ENCODE measurements around the gene DIPK1C. TPM values are rescaled to one million over a fixed set of nuclear protein-coding genes. Genes with fewer than 3 reads are reported as not detected.

DIPK1C gene
- polyA plus RNA-seq, 2 donors, result 0.02 TPM; not detected in 1

- H3K4me1 ChIP-seq (ENCODE audit: control insufficient read depth in 2 of 2, insufficient read depth in 2 of 2, low read length in 1 of 2), result no peaks in the 10 kb centered on the region
- 94 to 96% methylated on average over 20 of the region's 20 CpGs for WGBS, 2 donors
- H3K27ac ChIP-seq (ENCODE audit: low read depth in 2 of 2, low read length in 1 of 2), result no peak overlapping the region
These were observed 67.1 kb downstream of the DIPK1C start for GRCh38 chr18:74389991-74390390.

GRCh38 chr18:74389171-74389927, 67.8 kb downstream of the DIPK1C start:
- Histone ChIP-seq H3K4me3 (ENCODE audit: low read depth in 1 of 2, low read length in 2 of 2) (no peak overlapping the region), H3K36me3 (ENCODE audit: control insufficient read depth in 2 of 2, insufficient read depth in 2 of 2, low read length in 1 of 2) (no peaks in the 10 kb centered on the region), H3K27ac (ENCODE audit: low read depth in 2 of 2, low read length in 1 of 2) (no peak overlapping the region), H3K27me3 (ENCODE audit: control insufficient read depth in 1 of 2, insufficient read depth in 2 of 2, low read length in 2 of 2) (no peaks in the 10 kb centered on the region), H3K4me1 (ENCODE audit: control insufficient read depth in 2 of 2, insufficient read depth in 2 of 2, low read length in 1 of 2) (no peaks in the 10 kb centered on the region), H3K9me3 (ENCODE audit: control insufficient read depth in 2 of 2, insufficient read depth in 1 of 2, low read depth in 1 of 2, low read length in 1 of 2) (no peaks in the 10 kb centered on the region)
- WGBS, 2 donors, result 46 to 49% methylated on average over 6 of the region's 6 CpGs

More at GRCh38 chr18:74389991-74390390, 67.1 kb downstream of the DIPK1C start:
- Histone ChIP-seq H3K36me3 (ENCODE audit: control insufficient read depth in 2 of 2, insufficient read depth in 2 of 2, low read length in 1 of 2) (no peaks in the 10 kb centered on the region), H3K27me3 (ENCODE audit: control insufficient read depth in 1 of 2, insufficient read depth in 2 of 2, low read length in 2 of 2) (no peaks in the 10 kb centered on the region), H3K4me3 (ENCODE audit: low read depth in 1 of 2, low read length in 2 of 2) (no peak overlapping the region), H3K9me3 (ENCODE audit: control insufficient read depth in 2 of 2, insufficient read depth in 1 of 2, low read depth in 1 of 2, low read length in 1 of 2) (no peaks in the 10 kb centered on the region)

- Histone ChIP-seq H3K27ac (ENCODE audit: low read depth in 2 of 2, low read length in 1 of 2) (no peak overlapping the region), H3K9me3 (ENCODE audit: control insufficient read depth in 2 of 2, insufficient read depth in 1 of 2, low read depth in 1 of 2, low read length in 1 of 2) (no peaks in the 10 kb centered on the region), H3K36me3 (ENCODE audit: control insufficient read depth in 2 of 2, insufficient read depth in 2 of 2, low read length in 1 of 2) (no peaks in the 10 kb centered on the region), H3K27me3 (ENCODE audit: control insufficient read depth in 1 of 2, insufficient read depth in 2 of 2, low read length in 2 of 2) (no peaks in the 10 kb centered on the region), H3K4me3 (ENCODE audit: low read depth in 1 of 2, low read length in 2 of 2) (no peak overlapping the region), H3K4me1 (ENCODE audit: control insufficient read depth in 2 of 2, insufficient read depth in 2 of 2, low read length in 1 of 2) (no peaks in the 10 kb centered on the region)
- WGBS, 2 donors, result 40 to 41% methylated on average over 1 of the region's 1 CpG
These were observed 68.9 kb downstream of the DIPK1C start for GRCh38 chr18:74388227-74388626.

DNA sequence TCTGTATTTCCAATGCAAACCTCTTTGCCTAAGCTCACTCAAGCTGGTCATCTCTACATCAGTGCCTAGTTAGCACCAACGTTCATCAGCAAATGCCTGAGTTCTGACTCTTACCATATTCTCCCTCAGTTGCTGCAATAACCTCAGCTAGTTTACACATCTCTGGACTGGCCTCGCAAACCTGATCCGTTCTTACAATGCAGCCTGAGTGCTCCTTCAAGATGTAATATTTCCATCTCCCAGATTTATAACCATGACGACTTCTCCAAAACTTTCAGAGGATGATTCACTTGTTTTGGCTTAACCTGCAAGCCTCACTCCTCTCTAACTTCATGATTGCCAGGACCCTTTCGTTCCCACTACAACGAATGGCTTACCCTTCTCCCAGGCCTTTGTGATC, 69.7 kb downstream of the DIPK1C start:
- 36 to 55% methylated on average over 6 of the region's 6 CpGs for WGBS, 2 donors
- no peak overlapping the region for H3K27ac ChIP-seq (ENCODE audit: low read depth in 2 of 2, low read length in 1 of 2)
- no peaks in the 10 kb centered on the region for H3K4me1 ChIP-seq (ENCODE audit: control insufficient read depth in 2 of 2, insufficient read depth in 2 of 2, low read length in 1 of 2)
- H3K4me3 ChIP-seq (ENCODE audit: low read depth in 1 of 2, low read length in 2 of 2), result no peak overlapping the region
- H3K27me3 ChIP-seq (ENCODE audit: control insufficient read depth in 1 of 2, insufficient read depth in 2 of 2, low read length in 2 of 2), result no peaks in the 10 kb centered on the region
- H3K36me3 ChIP-seq (ENCODE audit: control insufficient read depth in 2 of 2, insufficient read depth in 2 of 2, low read length in 1 of 2), result no peaks in the 10 kb centered on the region
- no peaks in the 10 kb centered on the region for H3K9me3 ChIP-seq (ENCODE audit: control insufficient read depth in 2 of 2, insufficient read depth in 1 of 2, low read depth in 1 of 2, low read length in 1 of 2)

Other genes starting within 250 kb of the DIPK1C start
- gene CYB5A, start 165.3 kb downstream of the DIPK1C start, polyA plus RNA-seq, result 10 to 100 TPM; 37.0 to 81.5 TPM
- not detected for gene C18orf63, start 141.5 kb downstream of the DIPK1C start, polyA plus RNA-seq
- 10 to 100 TPM; 42.5 to 60.0 TPM for gene CNDP2, start 39.1 kb upstream of the DIPK1C start, polyA plus RNA-seq
- under 1 TPM in 1 of 2 donors, not detected in 1; 0.04 TPM for gene CNDP1, start 77.2 kb upstream of the DIPK1C start, polyA plus RNA-seq
- gene ZNF407, start 140.6 kb upstream of the DIPK1C start, polyA plus RNA-seq, result 1 to 10 TPM; 2.2 to 2.6 TPM

Measured in esophagus (tissue), 2 donors.